ENCODE results near the gene WDR81.

GRCh38 chr17:1764284-1764683 lies 39.8 kb downstream of the WDR81 start:
- TF ChIP-seq CTCF (conservative IDR thresholded peaks at IDR 0.05; ENCODE audit: low read length): no peak
- no peak for TF ChIP-seq EZH2phosphoT487 (IDR thresholded peaks at IDR 0.05; ENCODE audit: borderline replicate concordance)
